Measurements from ENCODE around the gene EPG5. TPM values are rescaled to one million over a fixed set of nuclear protein-coding genes. Genes with fewer than 3 reads are reported as not detected.
"Not testable (repeated sequence)": the region's sequence is repeated elsewhere in the genome, so short reads cannot be mapped to it uniquely, and the experiment has no call there.

EPG5 gene
- total and polyA plus RNA-seq, 10 donors, result 4.6 to 67.9 (median 48.5) TPM

GRCh38 chr18:45998244-45998643, 31.1 kb upstream of the EPG5 start:
- H3K4me3 ChIP-seq, result peak overlapping the region in 1 of 8 donors; percentile 45
- DNase-seq, result no peak
- WGBS, 5 donors, result 21 to 37% (median 28%) methylated on average over 3 of the region's 3 CpGs
- H3K4me1 ChIP-seq, result peaks cover 7 to 54% (median 21%) of the 10 kb centered on the region in 6 donors
- intact Hi-C loops (cut with DNase I; ENCODE audit: low total_unique reads), result no loop called here
- peaks cover 0 to 13% (median 7%) of the 10 kb centered on the region in 8 donors for H3K9me3 ChIP-seq
- H3K36me3 ChIP-seq, result peaks cover 0 to 74% (median 15%) of the 10 kb centered on the region in 6 donors
- TF ChIP-seq POLR2AphosphoS5 (IDR thresholded peaks at IDR 0.05) (peak in 1 of 3 donors; percentile 20), POLR2A (IDR thresholded peaks at IDR 0.05) (no peak), CTCF (IDR thresholded peaks at IDR 0.05 in 8 of 11, conservative IDR thresholded peaks at IDR 0.05 in 3 of 11) (no peak)
- H3K27ac ChIP-seq, result peak overlapping the region; percentile 30 to 84 (median 74)
- H3K27me3 ChIP-seq (replicated peaks in 1 of 7), result no peaks in the 10 kb centered on the region

- H3K27ac ChIP-seq, result peak overlapping the region; percentile 30 to 84 (median 74)
- H3K36me3 ChIP-seq, result peaks cover 0 to 74% (median 13%) of the 10 kb centered on the region in 6 donors
- TF ChIP-seq POLR2AphosphoS5 (IDR thresholded peaks at IDR 0.05) (no peak), CTCF (IDR thresholded peaks at IDR 0.05 in 8 of 11, conservative IDR thresholded peaks at IDR 0.05 in 3 of 11) (no peak)
- intact Hi-C loops (cut with DNase I; ENCODE audit: low total_unique reads), result no loop called here
- H3K27me3 ChIP-seq (replicated peaks in 1 of 7), result no peaks in the 10 kb centered on the region
- WGBS, 5 donors, result 21 to 61% (median 33%) methylated on average over 7 to 8 of the region's 8 CpGs
- H3K9me3 ChIP-seq, result peaks cover 0 to 11% (median 7%) of the 10 kb centered on the region in 8 donors
- peaks cover 7 to 54% (median 21%) of the 10 kb centered on the region in 6 donors for H3K4me1 ChIP-seq
- H3K4me3 ChIP-seq, result peak overlapping the region in 1 of 8 donors; percentile 45
- DNase-seq, result no peak
Measured at GRCh38 chr18:45997700-45998151, 30.6 kb upstream of the EPG5 start.

- 93 to 97% (median 97%) methylated on average over 3 of the region's 3 CpGs for WGBS, 5 donors
- Histone ChIP-seq H3K4me1 (peaks cover 7 to 43% (median 20%) of the 10 kb centered on the region in 6 donors), H3K27ac (no peak overlapping the region), H3K27me3 (replicated peaks in 1 of 7) (no peaks in the 10 kb centered on the region), H3K36me3 (peaks cover 0 to 87% (median 21%) of the 10 kb centered on the region in 6 donors), H3K9me3 (no peaks in the 10 kb centered on the region), H3K4me3 (no peak overlapping the region)
- intact Hi-C loops (cut with DNase I; ENCODE audit: low total_unique reads), result no loop called here
- no peak for TF ChIP-seq POLR2AphosphoS5 (IDR thresholded peaks at IDR 0.05)
- TF ChIP-seq CTCF (IDR thresholded peaks at IDR 0.05 in 8 of 11, conservative IDR thresholded peaks at IDR 0.05 in 3 of 11), result no peak
- TF ChIP-seq POLR2A (IDR thresholded peaks at IDR 0.05), result no peak
- DNase-seq, result no peak
Measured at GRCh38 chr18:45995461-45995860, 28.3 kb upstream of the EPG5 start.

- H3K27me3 ChIP-seq (replicated peaks in 1 of 7), result no peaks in the 10 kb centered on the region
- no peak for TF ChIP-seq POLR2A (IDR thresholded peaks at IDR 0.05)
- TF ChIP-seq POLR2AphosphoS5 (IDR thresholded peaks at IDR 0.05), result no peak
- TF ChIP-seq CTCF (IDR thresholded peaks at IDR 0.05 in 8 of 11, conservative IDR thresholded peaks at IDR 0.05 in 3 of 11), result no peak
- H3K27ac ChIP-seq, result no peak overlapping the region
- H3K4me1 ChIP-seq, result peaks cover 4 to 23% (median 10%) of the 10 kb centered on the region in 6 donors
- no peak for DNase-seq
- intact Hi-C loops (cut with DNase I; ENCODE audit: low total_unique reads), result no loop called here
- H3K4me3 ChIP-seq, result no peak overlapping the region
- H3K36me3 ChIP-seq, result peaks cover 0 to 89% (median 35%) of the 10 kb centered on the region in 6 donors
- WGBS, 5 donors, result 77 to 93% (median 83%) methylated on average over 4 of the region's 4 CpGs
- no peaks in the 10 kb centered on the region for H3K9me3 ChIP-seq
Measured at GRCh38 chr18:45993438-45993837, 26.3 kb upstream of the EPG5 start.

GRCh38 chr18:45992527-45992926, 25.4 kb upstream of the EPG5 start:
- peaks cover 0 to 14% (median 2%) of the 10 kb centered on the region in 6 donors for H3K4me1 ChIP-seq
- H3K36me3 ChIP-seq, result peaks cover 0 to 98% (median 38%) of the 10 kb centered on the region in 6 donors
- WGBS, 5 donors, result 90 to 94% (median 92%) methylated on average over 6 of the region's 6 CpGs
- intact Hi-C loops (cut with DNase I; ENCODE audit: low total_unique reads); H3K27ac ChIP-seq; DNase-seq; H3K27me3 ChIP-seq (replicated peaks in 1 of 7); H3K9me3 ChIP-seq; H3K4me3 ChIP-seq: not testable (repeated sequence)

All from spleen (tissue), 11 donors.